ENCODE results near the gene TGFB2. TPM values are rescaled to one million over a fixed set of nuclear protein-coding genes. Genes with fewer than 3 reads are reported as not detected.
A peak's percentile ranks its signal among the peaks of the same experiment; 100 is the strongest.

Gene TGFB2
- total RNA-seq, 2 experiments from 2014 or later, result 0.03 to 0.11 TPM

DNA sequence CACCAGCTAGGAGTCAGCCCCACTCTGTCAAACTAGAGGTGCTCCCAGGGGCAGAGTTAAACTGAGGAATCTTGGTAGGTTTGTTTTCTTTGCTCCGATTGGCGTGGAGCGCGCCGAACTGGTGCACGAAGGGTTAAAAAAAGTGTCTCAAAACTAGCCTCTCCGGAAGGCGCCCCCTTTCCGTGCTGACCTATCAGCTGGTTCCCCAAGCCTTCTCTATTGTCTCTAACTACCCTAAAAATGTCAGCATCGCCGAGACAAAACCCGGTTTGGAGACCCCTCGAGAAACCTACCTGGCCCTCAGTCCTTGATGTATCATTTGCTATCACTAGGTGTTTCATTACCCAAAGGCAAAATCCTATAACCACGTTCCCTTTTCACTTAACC lies 2.2 kb downstream of the TGFB2 start:
- CTCF ChIA-PET (ENCODE audit: unreplicated experiment), result no interaction called here
- Histone ChIP-seq H3K4me2 (ENCODE audit: low read length) (peak overlapping the region; percentile 1; the same call in 1 of the 2 replicates), H3K79me2 (ENCODE audit: insufficient read depth, low read depth, low read length) (no peaks in the 10 kb centered on the region), H3K9me2 (ENCODE audit: insufficient read depth, low read length) (no peaks in the 10 kb centered on the region), H3K4me3 (ENCODE audit: low read depth, low read length, poor library complexity, severe bottlenecking) (no peak overlapping the region), H2AFZ (ENCODE audit: low read length) (no peak overlapping the region), H4K20me1 (ENCODE audit: insufficient read depth, low read length) (no peaks in the 10 kb centered on the region; the same call in 1 of the 2 replicates), H3K27ac (ENCODE audit: low read depth, low read length, poor library complexity, severe bottlenecking) (no peak overlapping the region), H3K9me3 (ENCODE audit: low read length) (no peaks in the 10 kb centered on the region), H3K4me1 (ENCODE audit: insufficient read depth, low read length, poor library complexity, severe bottlenecking) (peaks cover 5% of the 10 kb centered on the region), H3K36me3 (ENCODE audit: insufficient read depth, low read length) (peaks cover 13% of the 10 kb centered on the region)
- no peak for DNase-seq (ENCODE audit: low spot score)
- no TSS peak for BruUV-seq (replicated peaks)
- POLR2A ChIA-PET, result interaction anchor here (0.7 kb wide), 1 partner anchor 65 kb away, joined by 3 read pairs; no protein-coding TSS in a partner anchor
- intact Hi-C loops (cut with micrococcal nuclease; ENCODE audit: unreplicated experiment), result no loop called here
- TF ChIP-seq, protein P1, sequence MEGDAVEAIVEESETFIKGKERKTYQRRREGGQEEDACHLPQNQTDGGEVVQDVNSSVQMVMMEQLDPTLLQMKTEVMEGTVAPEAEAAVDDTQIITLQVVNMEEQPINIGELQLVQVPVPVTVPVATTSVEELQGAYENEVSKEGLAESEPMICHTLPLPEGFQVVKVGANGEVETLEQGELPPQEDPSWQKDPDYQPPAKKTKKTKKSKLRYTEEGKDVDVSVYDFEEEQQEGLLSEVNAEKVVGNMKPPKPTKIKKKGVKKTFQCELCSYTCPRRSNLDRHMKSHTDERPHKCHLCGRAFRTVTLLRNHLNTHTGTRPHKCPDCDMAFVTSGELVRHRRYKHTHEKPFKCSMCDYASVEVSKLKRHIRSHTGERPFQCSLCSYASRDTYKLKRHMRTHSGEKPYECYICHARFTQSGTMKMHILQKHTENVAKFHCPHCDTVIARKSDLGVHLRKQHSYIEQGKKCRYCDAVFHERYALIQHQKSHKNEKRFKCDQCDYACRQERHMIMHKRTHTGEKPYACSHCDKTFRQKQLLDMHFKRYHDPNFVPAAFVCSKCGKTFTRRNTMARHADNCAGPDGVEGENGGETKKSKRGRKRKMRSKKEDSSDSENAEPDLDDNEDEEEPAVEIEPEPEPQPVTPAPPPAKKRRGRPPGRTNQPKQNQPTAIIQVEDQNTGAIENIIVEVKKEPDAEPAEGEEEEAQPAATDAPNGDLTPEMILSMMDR (conservative IDR thresholded peaks at IDR 0.05; ENCODE audit: low read length), result no peak
- TF ChIP-seq EZH2phosphoT487 (IDR thresholded peaks at IDR 0.05; ENCODE audit: borderline replicate concordance, low read depth, low read length), result peak; percentile 56; the same call in 1 of the 2 replicates

DNA sequence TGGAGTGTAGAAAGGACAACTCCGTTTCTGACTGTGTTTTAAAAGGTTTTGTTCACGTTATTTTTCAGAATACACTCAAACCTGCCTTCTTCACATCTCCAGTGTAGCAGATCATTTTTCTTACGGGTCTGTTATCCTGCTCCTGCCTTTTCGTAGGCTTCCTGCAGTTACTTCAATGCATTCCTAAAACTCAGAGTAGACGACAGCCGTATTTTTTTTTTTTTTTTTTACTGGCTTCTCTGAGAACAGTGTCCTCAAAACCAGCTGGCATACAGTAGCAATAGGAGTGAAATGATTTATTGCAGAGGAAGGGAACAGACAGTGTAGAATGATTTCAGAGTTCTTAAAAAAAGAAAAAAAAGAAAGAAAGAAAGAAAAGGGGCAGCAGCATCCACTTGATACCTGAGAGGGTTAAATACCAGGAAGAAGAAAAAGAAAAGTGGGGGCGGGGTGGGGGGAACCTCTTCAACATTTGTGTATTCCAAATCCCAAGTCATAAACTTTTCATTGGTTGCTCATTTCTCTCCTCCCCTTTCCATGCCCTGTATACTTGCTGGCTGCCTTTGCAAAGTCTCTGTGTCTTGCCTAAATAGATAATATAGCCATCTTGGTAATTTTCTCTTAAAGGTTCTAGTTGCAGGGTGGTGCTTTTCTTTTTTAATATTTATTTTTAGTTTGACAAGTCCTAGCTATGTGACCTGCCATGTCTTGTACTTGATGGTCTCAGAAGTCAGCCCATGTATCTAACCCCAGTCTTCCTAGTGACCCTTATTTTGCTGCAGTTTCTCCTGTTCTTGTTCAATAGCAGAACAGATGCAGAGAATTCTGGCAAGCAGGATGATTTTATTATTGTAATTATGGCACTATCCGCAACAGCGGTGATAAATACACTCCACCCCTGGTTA lies 2.8 kb downstream of the TGFB2 start:
- no peaks in the 10 kb centered on the region for H3K9me3 ChIP-seq (ENCODE audit: low read length)
- no peak for DNase-seq (ENCODE audit: low spot score)
- peaks cover 5% of the 10 kb centered on the region for H3K4me1 ChIP-seq (ENCODE audit: insufficient read depth, low read length, poor library complexity, severe bottlenecking)
- no peak overlapping the region for H2AFZ ChIP-seq (ENCODE audit: low read length)
- peaks cover 13% of the 10 kb centered on the region for H3K36me3 ChIP-seq (ENCODE audit: insufficient read depth, low read length)
- H3K9me2 ChIP-seq (ENCODE audit: insufficient read depth, low read length), result no peaks in the 10 kb centered on the region
- no peak overlapping the region for H3K27ac ChIP-seq (ENCODE audit: low read depth, low read length, poor library complexity, severe bottlenecking)
- intact Hi-C loops (cut with micrococcal nuclease; ENCODE audit: unreplicated experiment), result no loop called here
- ChIA-PET CTCF (ENCODE audit: unreplicated experiment) (no interaction called here), POLR2A (interaction anchor here (0.6 kb wide), 1 partner anchor 36 kb away, joined by 3 read pairs; no protein-coding TSS in a partner anchor)
- no peaks in the 10 kb centered on the region; the same call in 1 of the 2 replicates for H4K20me1 ChIP-seq (ENCODE audit: insufficient read depth, low read length)
- no peak overlapping the region for H3K4me3 ChIP-seq (ENCODE audit: low read depth, low read length, poor library complexity, severe bottlenecking)
- TF ChIP-seq, protein P1 (conservative IDR thresholded peaks at IDR 0.05; ENCODE audit: low read length), result no peak
- 0 out of 2 replicates have a peak, but pooled peaks have one; percentile 31 for TF ChIP-seq EZH2phosphoT487 (IDR thresholded peaks at IDR 0.05; ENCODE audit: borderline replicate concordance, low read depth, low read length)
- H3K4me2 ChIP-seq (ENCODE audit: low read length), result no peak overlapping the region
- BruUV-seq (replicated peaks), result no TSS peak
- no peaks in the 10 kb centered on the region for H3K79me2 ChIP-seq (ENCODE audit: insufficient read depth, low read depth, low read length)
